Duodenal mucosa (tissue), 2 donors: ENCODE results near the gene TOP2A.
"Not testable (repeated sequence)": the region's sequence is repeated elsewhere in the genome, so short reads cannot be mapped to it uniquely, and the experiment has no call there.

Experiments
- H3K27ac ChIP-seq: one replicate; pipeline ENCODE4 v1.7.0; 2013; ENCODE audit warnings: low read depth, low read length
- H3K27me3 ChIP-seq, 2 donors: one replicate each; pipeline ENCODE4 v1.7.0; 2013; ENCODE audit warnings: low read length in 2 of 2, control low read depth in 1 of 2; ENCODE audit not compliant: insufficient read depth in 2 of 2, control insufficient read depth in 1 of 2
- H3K36me3 ChIP-seq, 2 donors: one replicate each; pipeline ENCODE4 v1.7.0; 2013; ENCODE audit warnings: low read length in 2 of 2, control low read depth in 1 of 2; ENCODE audit not compliant: insufficient read depth in 2 of 2, control insufficient read depth in 1 of 2
- H3K4me1 ChIP-seq, 2 donors: one replicate each; pipeline ENCODE4 v1.7.0; 2013; ENCODE audit warnings: low read length in 2 of 2, control low read depth in 1 of 2; ENCODE audit not compliant: insufficient read depth in 2 of 2, control insufficient read depth in 1 of 2
- H3K4me3 ChIP-seq, 2 donors: one replicate each; pipeline ENCODE4 v1.7.0; 2013; ENCODE audit warnings: low read length in 2 of 2, low read depth in 1 of 2
- H3K9ac ChIP-seq, 2 donors: one replicate each; pipeline ENCODE4 v1.7.0; 2013; ENCODE audit warnings: low read length in 2 of 2, low read depth in 1 of 2
- H3K9me3 ChIP-seq, 2 donors: one replicate each; pipeline ENCODE4 v1.7.0; 2013; ENCODE audit warnings: low read length in 2 of 2, control low read depth in 1 of 2; ENCODE audit not compliant: control insufficient read depth in 1 of 2

TOP2A gene

GRCh38 chr17:40414312-40414711 is 3.4 kb downstream of the TOP2A start:
- H3K9me3 ChIP-seq, H3K27me3 ChIP-seq, H3K4me3 ChIP-seq, H3K9ac ChIP-seq, H3K36me3 ChIP-seq, H3K27ac ChIP-seq: not testable (repeated sequence)
- peaks cover 6 to 16% of the 10 kb centered on the region in 2 donors for H3K4me1 ChIP-seq

- Histone ChIP-seq H3K4me1 (peaks cover 6 to 10% of the 10 kb centered on the region in 2 donors), H3K9me3 (no peaks in the 10 kb centered on the region), H3K27me3 (no peaks in the 10 kb centered on the region), H3K27ac (no peak overlapping the region), H3K4me3 (no peak overlapping the region), H3K9ac (no peak overlapping the region), H3K36me3 (peaks cover 0 to 5% of the 10 kb centered on the region in 2 donors)
These were observed 4.8 kb downstream of the TOP2A start for GRCh38 chr17:40412880-40413279.

- H3K4me1 ChIP-seq, result peaks cover 0 to 2% of the 10 kb centered on the region in 2 donors
- H3K27ac ChIP-seq, result no peak overlapping the region
- no peaks in the 10 kb centered on the region for H3K9me3 ChIP-seq
- no peaks in the 10 kb centered on the region for H3K27me3 ChIP-seq
- H3K36me3 ChIP-seq, result peaks cover 0 to 5% of the 10 kb centered on the region in 2 donors
- no peak overlapping the region for H3K9ac ChIP-seq
- no peak overlapping the region for H3K4me3 ChIP-seq
These were observed 5.9 kb downstream of the TOP2A start for GRCh38 chr17:40411821-40412220.

- no peak overlapping the region for H3K27ac ChIP-seq
- H3K9me3 ChIP-seq, result no peaks in the 10 kb centered on the region
- H3K27me3 ChIP-seq, result no peaks in the 10 kb centered on the region
- no peak overlapping the region for H3K9ac ChIP-seq
- H3K4me1 ChIP-seq, result no peaks in the 10 kb centered on the region
- H3K4me3 ChIP-seq, result no peak overlapping the region
- H3K36me3 ChIP-seq, result peaks cover 0 to 5% of the 10 kb centered on the region in 2 donors
These were observed 7.6 kb downstream of the TOP2A start for GRCh38 chr17:40410082-40410481.

GRCh38 chr17:40409540-40409939 is 8.2 kb downstream of the TOP2A start:
- not testable (repeated sequence) for H3K4me1 ChIP-seq, H3K9ac ChIP-seq, H3K9me3 ChIP-seq, H3K4me3 ChIP-seq, H3K36me3 ChIP-seq, H3K27me3 ChIP-seq, H3K27ac ChIP-seq

- peaks cover 0 to 5% of the 10 kb centered on the region in 2 donors for H3K36me3 ChIP-seq
- H3K4me3 ChIP-seq, result no peak overlapping the region
- H3K27me3 ChIP-seq, result no peaks in the 10 kb centered on the region
- no peaks in the 10 kb centered on the region for H3K9me3 ChIP-seq
- no peaks in the 10 kb centered on the region for H3K4me1 ChIP-seq
- H3K27ac ChIP-seq, result no peak overlapping the region
- no peak overlapping the region for H3K9ac ChIP-seq
These were observed 10.2 kb downstream of the TOP2A start for GRCh38 chr17:40407460-40407859.

GRCh38 chr17:40404003-40404402 is 13.7 kb downstream of the TOP2A start:
- Histone ChIP-seq H3K4me3 (no peak overlapping the region), H3K27ac (no peak overlapping the region), H3K4me1 (no peaks in the 10 kb centered on the region), H3K9ac (no peak overlapping the region), H3K27me3 (no peaks in the 10 kb centered on the region), H3K9me3 (no peaks in the 10 kb centered on the region), H3K36me3 (peaks cover 0 to 9% of the 10 kb centered on the region in 2 donors)

GRCh38 chr17:40402668-40403067 is 15.0 kb downstream of the TOP2A start:
- no peak overlapping the region for H3K9ac ChIP-seq
- H3K36me3 ChIP-seq, result peaks cover 0 to 9% of the 10 kb centered on the region in 2 donors
- no peak overlapping the region for H3K4me3 ChIP-seq
- no peaks in the 10 kb centered on the region for H3K9me3 ChIP-seq
- no peaks in the 10 kb centered on the region for H3K27me3 ChIP-seq
- no peaks in the 10 kb centered on the region for H3K4me1 ChIP-seq
- H3K27ac ChIP-seq, result no peak overlapping the region

GRCh38 chr17:40399185-40399584 is 18.5 kb downstream of the TOP2A start:
- Histone ChIP-seq H3K9ac (no peak overlapping the region), H3K4me3 (no peak overlapping the region), H3K27me3 (no peaks in the 10 kb centered on the region), H3K9me3 (no peaks in the 10 kb centered on the region), H3K36me3 (peaks cover 0 to 13% of the 10 kb centered on the region in 2 donors), H3K27ac (no peak overlapping the region), H3K4me1 (no peaks in the 10 kb centered on the region)

- not testable (repeated sequence) for H3K27ac ChIP-seq, H3K27me3 ChIP-seq, H3K9me3 ChIP-seq, H3K36me3 ChIP-seq, H3K4me3 ChIP-seq, H3K4me1 ChIP-seq, H3K9ac ChIP-seq
These were observed 31.1 kb downstream of the TOP2A start for GRCh38 chr17:40386555-40386954.

- Histone ChIP-seq H3K36me3 (no peaks in the 10 kb centered on the region), H3K4me3 (no peak overlapping the region), H3K27ac (no peak overlapping the region), H3K9ac (no peak overlapping the region), H3K4me1 (no peaks in the 10 kb centered on the region), H3K27me3 (no peaks in the 10 kb centered on the region), H3K9me3 (no peaks in the 10 kb centered on the region)
These were observed 35.4 kb downstream of the TOP2A start for GRCh38 chr17:40382251-40382650.
